ENCODE measurements around the gene GCGR. TPM values are rescaled to one million over a fixed set of nuclear protein-coding genes. Genes with fewer than 3 reads are reported as not detected.
"Not testable (repeated sequence)": the region's sequence is repeated elsewhere in the genome, so short reads cannot be mapped to it uniquely, and the experiment has no call there.

Gene GCGR
- total RNA-seq, 2 donors from 2014 or later, result not detected

DNA sequence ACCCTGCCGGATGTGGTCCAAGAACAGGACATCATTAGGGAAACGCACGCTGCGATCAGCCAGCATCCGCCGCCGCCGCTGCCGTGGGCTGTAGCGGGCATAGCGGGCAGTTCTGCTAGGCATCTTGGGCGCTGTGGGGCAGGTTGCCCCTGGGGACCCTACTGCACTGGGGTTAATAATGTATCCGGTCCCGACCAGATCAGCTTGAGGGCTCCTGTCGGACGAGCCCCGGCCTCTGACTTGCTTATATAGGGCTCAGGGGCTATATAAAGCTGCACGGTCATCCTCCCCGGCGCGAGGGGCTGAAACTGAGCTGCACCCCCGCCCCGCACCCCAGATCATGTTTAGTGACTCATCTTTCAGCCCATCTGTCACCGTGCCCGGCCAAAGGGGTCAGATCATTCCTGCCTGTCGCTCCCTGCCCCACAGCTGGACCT is 30.9 kb downstream of the GCGR start, which contains the start of gene PPP1R27:
TSS of gene PPP1R27 (minus strand) at position 220 of the 437 bp plus-strand sequence. CDS start at position 123, 97 bp downstream.
- DNase-seq, result no peak
- intact Hi-C loops (cut with DNase I), result no loop called here
- Histone ChIP-seq H3K27ac (peak within 1 kb of the TSS; percentile 91), H3K27me3 (no peaks in the 10 kb centered on the region), H3K4me3 (peak within 1 kb of the TSS; percentile 69), H3K4me1 (peaks cover 4% of the 10 kb centered on the region), H3K36me3 (no peaks in the 10 kb centered on the region), H3K9me3 (no peaks in the 10 kb centered on the region), H3K9ac (ENCODE audit: low read depth in 2 of 2, low read length in 2 of 2) (peak within 1 kb of the TSS; percentile 82 to 91)
- TF ChIP-seq CTCF (IDR thresholded peaks at IDR 0.05), result no peak

DNA sequence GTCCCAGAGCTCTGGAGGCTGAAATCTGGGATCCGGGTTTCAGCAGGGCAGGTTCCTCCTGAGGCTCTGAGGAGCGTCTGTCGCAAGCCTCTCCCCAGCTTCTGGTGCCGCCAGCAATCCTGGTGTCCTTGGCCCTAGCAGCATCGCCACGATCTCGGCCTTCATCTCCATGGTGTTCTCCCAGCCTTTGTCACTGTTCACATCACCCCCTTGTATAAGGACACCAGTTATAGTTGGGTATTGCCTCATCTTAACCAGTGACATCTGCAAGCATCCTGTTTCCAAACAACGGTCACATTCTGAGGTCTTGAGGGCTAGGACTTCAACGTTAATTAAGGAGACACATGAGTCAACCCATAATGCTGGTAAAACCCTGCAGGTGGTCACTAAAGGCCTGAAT is 33.7 kb downstream of the GCGR start:
- Histone ChIP-seq H3K27me3 (no peaks in the 10 kb centered on the region), H3K9ac (ENCODE audit: low read depth in 2 of 2, low read length in 2 of 2) (no peak overlapping the region), H3K4me3 (no peak overlapping the region), H3K36me3 (no peaks in the 10 kb centered on the region), H3K9me3 (no peaks in the 10 kb centered on the region), H3K4me1 (no peaks in the 10 kb centered on the region), H3K27ac (no peak overlapping the region)
- intact Hi-C loops (cut with DNase I), result no loop called here
- DNase-seq, result no peak
- TF ChIP-seq CTCF (IDR thresholded peaks at IDR 0.05), result no peak

- Histone ChIP-seq H3K4me1 (no peaks in the 10 kb centered on the region), H3K9me3 (no peaks in the 10 kb centered on the region), H3K4me3 (no peak overlapping the region), H3K27ac (no peak overlapping the region), H3K27me3 (no peaks in the 10 kb centered on the region), H3K36me3 (no peaks in the 10 kb centered on the region), H3K9ac (ENCODE audit: low read depth in 2 of 2, low read length in 2 of 2) (no peak overlapping the region)
- intact Hi-C loops (cut with DNase I), result no loop called here
- no peak for TF ChIP-seq CTCF (IDR thresholded peaks at IDR 0.05)
- no peak for DNase-seq
These were observed 34.9 kb downstream of the GCGR start for GRCh38 chr17:81838753-81839255.

DNA sequence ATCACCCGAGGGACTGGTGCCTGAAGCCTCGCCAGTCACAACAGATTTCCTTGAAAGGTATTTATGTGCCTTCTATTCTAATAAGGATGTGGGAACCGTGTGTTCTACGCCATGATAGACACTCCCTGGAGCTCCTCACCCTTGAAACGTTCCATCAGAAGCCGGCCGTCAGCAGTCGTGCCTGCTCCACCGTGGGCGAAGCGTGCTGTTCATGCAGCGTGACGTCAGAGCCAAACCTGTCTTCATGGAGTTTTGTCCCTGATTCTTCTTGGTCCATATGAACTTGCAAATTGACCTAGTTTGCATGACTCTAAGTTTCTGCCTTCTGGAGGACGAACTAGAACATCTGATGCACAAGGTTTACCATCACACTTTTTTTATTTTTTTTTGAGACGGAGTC is 35.4 kb downstream of the GCGR start:
- Histone ChIP-seq H3K27ac (no peak overlapping the region), H3K36me3 (no peaks in the 10 kb centered on the region), H3K4me3 (no peak overlapping the region), H3K27me3 (no peaks in the 10 kb centered on the region), H3K9me3 (no peaks in the 10 kb centered on the region), H3K9ac (ENCODE audit: low read depth in 2 of 2, low read length in 2 of 2) (no peak overlapping the region), H3K4me1 (no peaks in the 10 kb centered on the region)
- TF ChIP-seq CTCF (IDR thresholded peaks at IDR 0.05), result no peak
- intact Hi-C loops (cut with DNase I), result no loop called here
- DNase-seq, result no peak

- intact Hi-C loops (cut with DNase I); H3K27ac ChIP-seq; H3K27me3 ChIP-seq; H3K9me3 ChIP-seq; H3K36me3 ChIP-seq; H3K4me1 ChIP-seq; H3K9ac ChIP-seq (ENCODE audit: low read depth in 2 of 2, low read length in 2 of 2); DNase-seq; H3K4me3 ChIP-seq: not testable (repeated sequence)
These were observed 36.1 kb downstream of the GCGR start for GRCh38 chr17:81840059-81840458.

DNA sequence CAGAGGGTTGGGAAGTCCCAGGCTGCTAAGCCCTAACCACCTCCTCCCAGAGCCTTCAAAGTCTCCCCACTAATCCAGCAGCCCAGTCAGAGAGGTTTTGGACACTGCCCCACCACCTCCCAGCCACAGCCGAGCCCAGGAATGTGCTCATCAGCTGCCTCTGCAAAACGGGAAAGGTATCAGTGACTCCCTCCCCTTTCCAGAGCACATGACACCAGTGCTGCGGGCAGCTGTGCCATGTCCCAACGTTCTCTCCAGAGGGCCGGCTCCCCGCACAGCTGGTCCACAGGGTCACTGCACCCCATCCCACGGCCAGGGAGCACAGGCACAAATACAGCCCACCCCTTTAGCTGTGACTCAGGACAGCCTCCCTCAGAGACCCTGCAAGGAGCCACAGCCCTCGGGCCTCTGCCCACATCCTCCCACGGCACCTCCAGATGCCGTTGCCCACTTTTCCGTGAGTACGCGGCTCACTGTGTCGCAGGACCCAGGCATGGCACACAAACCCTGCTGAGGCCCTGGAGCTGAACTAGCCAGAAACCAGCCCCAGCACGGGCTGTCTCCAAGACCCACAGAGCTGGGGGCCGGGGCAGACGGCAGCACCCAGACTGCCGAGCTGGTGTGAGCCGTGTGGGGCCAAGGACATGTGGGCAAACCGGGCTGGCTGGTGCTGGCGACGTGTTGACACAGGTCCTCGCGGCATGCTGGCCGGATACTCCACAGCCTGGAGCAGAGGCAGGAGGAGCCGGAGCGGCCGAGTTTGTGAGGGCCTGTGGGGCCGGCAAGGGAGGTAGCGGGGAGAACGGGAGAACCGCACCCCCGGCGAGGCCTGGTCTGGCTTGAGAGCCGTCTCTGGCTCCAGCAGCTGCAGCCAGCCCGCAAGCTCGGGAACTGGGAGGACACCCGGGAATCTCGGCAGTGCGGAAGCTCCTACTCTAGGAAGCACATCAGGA is 37.2 kb downstream of the GCGR start:
- Histone ChIP-seq H3K9ac (ENCODE audit: low read depth in 2 of 2, low read length in 2 of 2) (no peak overlapping the region), H3K27ac (no peak overlapping the region), H3K4me1 (no peaks in the 10 kb centered on the region), H3K4me3 (no peak overlapping the region), H3K27me3 (no peaks in the 10 kb centered on the region), H3K36me3 (peaks cover 9% of the 10 kb centered on the region), H3K9me3 (no peaks in the 10 kb centered on the region)
- no peak for DNase-seq
- no peak for TF ChIP-seq CTCF (IDR thresholded peaks at IDR 0.05)
- intact Hi-C loops (cut with DNase I), result no loop called here

Measured in colonic mucosa (tissue), 4 donors.